Cardiac muscle cell (in vitro differentiated cells and primary cell): ENCODE measurements around the gene MPZL3. TPM values are rescaled to one million over a fixed set of nuclear protein-coding genes. Genes with fewer than 3 reads are reported as not detected.

ENCODE experiments used
- DNase-seq, 2 donors: peaks; one replicate each; pipeline versions ENCODE4 v3.0.0 to v3.0.0-alpha.2; 2010 to 2017; ENCODE audit warnings: low read depth in 1 of 2, low spot score in 1 of 2
- H3K27ac ChIP-seq: fragments of 200-600 bp; sonication (generic); 2 replicates; pipeline ENCODE4 v1.5.1; 2016
- H3K27me3 ChIP-seq: fragments of 200-600 bp; sonication (generic); 2 replicates; pipeline ENCODE4 v1.6.0; 2016; ENCODE audit warnings: control low read depth
- H3K36me3 ChIP-seq: fragments of 200-600 bp; sonication (generic); 2 replicates; pipeline ENCODE4 v1.5.1; 2016; ENCODE audit warnings: control low read depth
- H3K4me1 ChIP-seq: fragments of 200-600 bp; sonication (generic); 2 replicates; pipeline ENCODE4 v1.8.1; 2017; ENCODE audit warnings: low read depth, mild to moderate bottlenecking, mixed run types
- H3K4me3 ChIP-seq: fragments of 200-600 bp; sonication (generic); 2 replicates; pipeline ENCODE4 v1.5.1; 2016; ENCODE audit warnings: mild to moderate bottlenecking
- H3K9me3 ChIP-seq: fragments of 200-600 bp; sonication (generic); 2 replicates; pipeline ENCODE4 v1.5.1; 2017; ENCODE audit warnings: low read depth, mild to moderate bottlenecking, control low read depth
- polyA plus RNA-seq: library from polyadenylated mRNA; unstranded; fragments of >200 nt; fragmentation: Nextera tagmentation; extraction: Ambion mirVana; gene quantifications from 2 replicates; pipeline ENCODE4 v1.2.1, GENCODE V29; 2016
- total RNA-seq: library from RNA; depleted of rRNA; stranded (reverse); fragments of >200 nt; gene quantifications from 2 replicates; pipeline ENCODE4 v1.2.3, GENCODE V29; 2016
- TF ChIP-seq, protein P1 (sequence below): IDR thresholded peaks from 2 replicates; pipeline ENCODE4 v1.5.1; 2012; ENCODE audit warnings: low read depth, mild to moderate bottlenecking, low read length

MPZL3 gene
- total and polyA plus RNA-seq, 2 experiments from 2014 or later = 0.07 to 0.12 TPM

DNA sequence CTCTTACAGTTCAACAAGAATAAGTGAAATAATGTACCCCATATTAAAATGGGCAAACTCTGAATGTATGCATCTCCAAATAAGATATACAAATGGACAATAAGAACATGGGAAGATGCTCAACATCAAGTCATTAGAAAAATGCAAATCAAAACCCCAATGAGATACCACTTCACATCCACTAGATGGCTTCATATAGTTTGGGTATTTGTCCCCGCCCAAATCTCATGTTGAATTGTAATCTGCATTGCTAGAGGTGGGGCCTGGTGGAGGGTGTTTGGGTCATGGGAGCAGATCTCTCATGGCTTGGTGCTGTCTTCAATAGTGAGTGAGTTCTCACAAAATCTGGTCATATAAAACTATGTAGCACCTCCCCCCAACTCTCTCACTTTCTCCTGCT is 6.2 kb upstream of the MPZL3 start:
- H3K36me3 ChIP-seq = no peaks in the 10 kb centered on the region
- H3K4me1 ChIP-seq = no peaks in the 10 kb centered on the region
- peaks cover 82% of the 10 kb centered on the region for H3K27me3 ChIP-seq
- TF ChIP-seq, protein P1, sequence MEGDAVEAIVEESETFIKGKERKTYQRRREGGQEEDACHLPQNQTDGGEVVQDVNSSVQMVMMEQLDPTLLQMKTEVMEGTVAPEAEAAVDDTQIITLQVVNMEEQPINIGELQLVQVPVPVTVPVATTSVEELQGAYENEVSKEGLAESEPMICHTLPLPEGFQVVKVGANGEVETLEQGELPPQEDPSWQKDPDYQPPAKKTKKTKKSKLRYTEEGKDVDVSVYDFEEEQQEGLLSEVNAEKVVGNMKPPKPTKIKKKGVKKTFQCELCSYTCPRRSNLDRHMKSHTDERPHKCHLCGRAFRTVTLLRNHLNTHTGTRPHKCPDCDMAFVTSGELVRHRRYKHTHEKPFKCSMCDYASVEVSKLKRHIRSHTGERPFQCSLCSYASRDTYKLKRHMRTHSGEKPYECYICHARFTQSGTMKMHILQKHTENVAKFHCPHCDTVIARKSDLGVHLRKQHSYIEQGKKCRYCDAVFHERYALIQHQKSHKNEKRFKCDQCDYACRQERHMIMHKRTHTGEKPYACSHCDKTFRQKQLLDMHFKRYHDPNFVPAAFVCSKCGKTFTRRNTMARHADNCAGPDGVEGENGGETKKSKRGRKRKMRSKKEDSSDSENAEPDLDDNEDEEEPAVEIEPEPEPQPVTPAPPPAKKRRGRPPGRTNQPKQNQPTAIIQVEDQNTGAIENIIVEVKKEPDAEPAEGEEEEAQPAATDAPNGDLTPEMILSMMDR = peak; percentile 13
- H3K9me3 ChIP-seq = no peaks in the 10 kb centered on the region
- DNase-seq = no peak
- H3K4me3 ChIP-seq = no peak overlapping the region
- no peak overlapping the region for H3K27ac ChIP-seq

DNA sequence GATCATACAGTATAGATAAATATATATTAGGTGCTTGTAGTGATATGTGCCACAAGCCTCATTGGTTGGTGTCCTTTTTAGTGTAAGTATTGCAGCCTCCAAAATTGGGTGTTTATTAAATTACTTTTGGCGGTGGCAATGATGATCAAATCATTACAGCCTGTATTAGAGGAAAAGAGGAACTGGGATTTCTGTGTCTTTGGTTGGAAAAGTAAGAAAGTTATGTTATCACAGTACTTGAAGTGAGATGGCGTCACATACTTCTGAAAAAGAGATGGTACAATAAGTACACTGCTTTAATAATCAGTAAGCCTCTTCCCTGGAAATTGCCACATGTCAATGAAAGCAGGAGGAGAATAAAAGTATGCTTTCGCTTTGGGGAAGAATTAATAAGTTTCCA is 523 bp upstream of the MPZL3 start:
- Histone ChIP-seq H3K36me3 (no peaks in the 10 kb centered on the region), H3K4me1 (no peaks in the 10 kb centered on the region), H3K27me3 (peaks cover 81% of the 10 kb centered on the region), H3K9me3 (no peaks in the 10 kb centered on the region), H3K4me3 (peak overlapping the region; percentile 57), H3K27ac (no peak overlapping the region)
- TF ChIP-seq, protein P1 = no peak
- DNase-seq = no peak

DNA sequence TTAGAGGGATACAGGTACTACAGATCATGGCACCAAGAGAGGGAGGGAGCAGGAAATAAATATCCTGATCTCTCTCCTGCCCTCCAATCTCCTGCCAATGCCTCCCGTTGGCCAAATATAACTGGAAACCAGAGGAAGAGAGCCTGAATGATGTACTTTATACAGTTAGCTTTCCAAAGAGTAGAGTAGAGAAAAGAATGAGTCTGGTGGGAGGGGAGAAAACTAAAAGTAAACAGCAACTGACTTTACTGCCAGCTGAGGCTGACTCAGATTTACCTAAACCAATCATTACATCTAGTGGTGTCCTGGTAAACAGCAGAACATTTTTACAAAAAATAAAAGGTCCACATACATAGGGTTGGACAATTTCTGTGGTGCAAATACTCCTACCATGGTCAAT is 5.1 kb downstream of the MPZL3 start:
- TF ChIP-seq, protein P1 = no peak
- H3K4me1 ChIP-seq = no peaks in the 10 kb centered on the region

DNA sequence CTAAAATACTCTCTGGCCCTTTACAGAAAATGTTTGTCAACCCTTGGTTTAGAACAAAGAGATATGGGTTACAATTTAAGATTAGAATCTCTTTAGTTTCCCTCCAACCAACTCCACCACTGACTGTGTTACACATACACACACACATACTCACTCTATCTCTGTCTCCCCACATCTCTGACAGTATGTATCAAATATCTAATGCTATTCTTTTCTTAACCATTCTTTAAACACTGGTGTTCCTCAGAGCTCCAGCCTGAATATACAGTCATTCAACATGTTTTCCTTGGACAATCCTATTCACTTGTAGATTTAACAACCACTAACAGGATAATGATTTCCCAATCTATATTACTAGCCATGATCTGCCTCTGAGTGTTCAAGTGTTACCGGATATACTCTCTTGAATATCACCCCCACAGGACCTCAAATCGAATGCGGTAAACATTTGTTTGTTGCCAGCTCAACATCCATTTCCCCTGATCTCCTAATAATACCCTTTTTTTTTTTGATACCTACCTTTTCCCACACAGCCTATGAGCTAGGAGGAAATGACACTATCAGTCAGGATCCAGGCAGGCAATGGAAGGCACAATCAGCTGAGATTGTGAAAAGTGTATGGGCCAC is 6.1 kb downstream of the MPZL3 start:
- H3K36me3 ChIP-seq = no peaks in the 10 kb centered on the region
- TF ChIP-seq, protein P1 = no peak
- no peak overlapping the region for H3K27ac ChIP-seq
- H3K4me1 ChIP-seq = no peaks in the 10 kb centered on the region
- H3K27me3 ChIP-seq = peaks cover 86% of the 10 kb centered on the region
- H3K9me3 ChIP-seq = no peaks in the 10 kb centered on the region
- no peak overlapping the region for H3K4me3 ChIP-seq
- no peak for DNase-seq

More for the DNA sequence above, 5.1 kb downstream of the MPZL3 start:
- Histone ChIP-seq H3K27ac (no peak overlapping the region), H3K9me3 (no peaks in the 10 kb centered on the region), H3K4me3 (no peak overlapping the region), H3K27me3 (peaks cover 85% of the 10 kb centered on the region), H3K36me3 (no peaks in the 10 kb centered on the region)
- DNase-seq = no peak

DNA sequence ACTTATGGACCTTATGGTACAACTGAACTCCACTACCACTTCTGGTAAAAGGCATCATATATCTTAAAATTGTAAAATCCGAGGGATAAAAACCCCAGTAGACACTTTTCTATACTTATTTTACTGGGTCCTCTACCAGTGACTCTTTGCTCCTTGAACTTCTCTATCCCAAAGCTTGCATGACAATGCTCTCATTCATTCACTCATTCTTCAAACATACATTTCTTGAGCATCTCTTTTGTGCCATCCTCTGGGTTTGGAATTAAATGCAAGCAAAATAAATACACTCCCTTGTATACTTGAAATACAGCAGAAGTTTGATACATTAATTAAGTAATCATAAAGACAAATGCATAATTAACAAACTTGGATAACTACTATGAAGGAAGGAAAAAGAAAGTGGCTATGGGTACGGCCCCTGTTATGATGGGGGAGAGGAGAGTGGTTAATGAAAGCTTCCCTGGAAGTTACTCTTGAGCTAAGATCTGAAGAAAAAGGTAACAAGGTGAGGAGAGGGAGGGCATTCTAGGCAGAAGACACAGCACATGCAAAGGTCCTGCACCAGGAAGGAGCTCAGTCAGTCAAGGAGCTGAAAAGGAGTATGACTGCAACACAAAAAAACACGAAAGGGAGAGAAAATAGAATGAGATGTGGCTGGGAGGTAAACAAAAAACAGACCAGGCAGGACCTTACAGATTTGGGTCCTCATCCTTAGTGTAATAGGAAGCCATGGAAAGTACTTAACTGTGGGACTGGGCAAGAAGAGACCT is 8.0 kb downstream of the MPZL3 start:
- DNase-seq = no peak
- H3K27ac ChIP-seq = no peak overlapping the region
- no peaks in the 10 kb centered on the region for H3K9me3 ChIP-seq
- no peaks in the 10 kb centered on the region for H3K36me3 ChIP-seq
- peaks cover 4% of the 10 kb centered on the region for H3K4me1 ChIP-seq
- peaks cover 67% of the 10 kb centered on the region for H3K27me3 ChIP-seq
- TF ChIP-seq, protein P1 = no peak
- H3K4me3 ChIP-seq = no peak overlapping the region
